K562 (cell line): ENCODE results near the gene SLC25A42. TPM values are rescaled to one million over a fixed set of nuclear protein-coding genes. Genes with fewer than 3 reads are reported as not detected.

Experiments
- ARID2 ChIP-seq: fragments of 450-650 bp; IDR thresholded peaks from 2 replicates; pipeline ENCODE4 v1.6.1; 2017; ENCODE audit warnings: antibody characterized with exemption, mild to moderate bottlenecking
- BHLHE40 ChIP-seq: IDR thresholded peaks from 2 replicates; pipeline ENCODE4 v1.6.1; 2011; ENCODE audit warnings: low read length, improper control_type of control experiment
- CBX1 ChIP-seq: sonication (generic); IDR thresholded peaks from 2 replicates; pipeline ENCODE4 v1.6.1; 2016; ENCODE audit warnings: antibody characterized with exemption, low read depth, mild to moderate bottlenecking
- ETV1 ChIP-seq: fragments of 450-650 bp; conservative IDR thresholded peaks from 2 replicates; pipeline ENCODE4 v1.6.1; 2016; ENCODE audit warnings: missing genetic modification characterization, control low read depth, low read depth, missing compliant biosample characterization
- FIP1L1 ChIP-seq: fragments of 200-400 bp; formaldehyde crosslinking; IDR thresholded peaks from 2 replicates; pipeline ENCODE4 v1.6.1; 2018; ENCODE audit warnings: mild to moderate bottlenecking, low read depth, low read length; ENCODE audit not compliant: poor library complexity, severe bottlenecking
- PCBP1 ChIP-seq: fragments of 200-400 bp; formaldehyde crosslinking; IDR thresholded peaks from 2 replicates; pipeline ENCODE4 v1.6.1; 2018; ENCODE audit warnings: mild to moderate bottlenecking, low read depth, low read length; ENCODE audit not compliant: poor library complexity, severe bottlenecking
- PHF20 ChIP-seq: fragments of 450-650 bp; IDR thresholded peaks from 2 replicates; pipeline ENCODE4 v1.6.1; 2018; ENCODE audit not compliant: partially characterized antibody
- RUNX1 ChIP-seq: sonication (generic); IDR thresholded peaks from 2 replicates; pipeline ENCODE4 v1.6.1; 2016; ENCODE audit warnings: antibody characterized with exemption, low read depth
- SAFB2 ChIP-seq: fragments of 200-400 bp; formaldehyde crosslinking; IDR thresholded peaks from 2 replicates; pipeline ENCODE4 v1.6.1; 2018; ENCODE audit warnings: borderline replicate concordance, low read length, low read depth, moderate library complexity; ENCODE audit not compliant: severe bottlenecking
- SLC30A9 ChIP-seq: fragments of 250-450 bp; sonication (Bioruptor Pico); IDR thresholded peaks from 2 replicates; pipeline ENCODE4 v1.8.0; 2022; ENCODE audit warnings: mild to moderate bottlenecking, moderate library complexity
- SRSF7 ChIP-seq: fragments of 200-400 bp; formaldehyde crosslinking; optimal IDR thresholded peaks from 2 replicates; pipeline ENCODE3; 2017; ENCODE audit warnings: mild to moderate bottlenecking, low read depth, low read length
- TAF7 ChIP-seq: fragments of 450-650 bp; IDR thresholded peaks from 2 replicates; pipeline ENCODE4 v1.6.1; 2016; ENCODE audit warnings: missing genetic modification characterization, missing compliant biosample characterization
- ZBTB7A ChIP-seq: IDR thresholded peaks from 2 replicates; pipeline ENCODE4 v1.6.1; 2011; ENCODE audit warnings: low read depth, mild to moderate bottlenecking, low read length, moderate library complexity, borderline replicate concordance; ENCODE audit not compliant: control insufficient read depth
- ZNF133 ChIP-seq: fragments of 250-450 bp; sonication (Bioruptor Pico); IDR thresholded peaks from 2 replicates; pipeline ENCODE4 v1.4.0; 2020; ENCODE audit warnings: mild to moderate bottlenecking
- ZNF239 ChIP-seq: fragments of 250-450 bp; sonication (Bioruptor Pico); IDR thresholded peaks from 2 replicates; pipeline ENCODE4 v1.4.0; 2020; ENCODE audit warnings: mild to moderate bottlenecking
- ZNF3 ChIP-seq: fragments of 250-450 bp; sonication (Bioruptor Pico); IDR thresholded peaks from 2 replicates; pipeline ENCODE4 v1.5.0; 2021; ENCODE audit warnings: mild to moderate bottlenecking, moderate library complexity
- ZNF354B ChIP-seq: fragments of 250-450 bp; sonication (Bioruptor Pico); IDR thresholded peaks from 2 replicates; pipeline ENCODE4 v1.4.0; 2020
- polyA plus RNA-seq, 8 experiments: library from polyadenylated mRNA; depleted of rRNA in 4 of 8; stranded (reverse) in 5 of 8; unstranded in 3 of 8; fragments of >200 nt; fragmentation: Nextera tagmentation in 2 of 8; fragmentation: Illumina TruSeq in 1 of 8; extraction: Ambion mirVana in 2 of 8; extraction: Trizol in 1 of 8; gene quantifications; 2 replicates each; pipeline versions ENCODE4 v1.2.1 to v1.2.3, GENCODE V29; 2011 to 2014; ENCODE audit warnings: inconsistent platforms in 1 of 8, missing spikeins in 1 of 8
- total RNA-seq, 7 experiments: library from RNA; depleted of rRNA in 6 of 7; stranded (reverse); fragments of >200 nt in 6 of 7; fragmentation: Illumina TruSeq in 2 of 7; extraction: Trizol in 2 of 7; gene quantifications; 2 replicates each; pipeline versions ENCODE4 v1.2.1 to v1.2.3, GENCODE V29; 2011 to 2021; ENCODE audit warnings: low replicate concordance in 1 of 7
- TF ChIP-seq, protein P1 (sequence below): sonication (generic); formaldehyde crosslinking; IDR thresholded peaks from 2 replicates; pipeline ENCODE4 v1.8.0; 2022; ENCODE audit warnings: mild to moderate bottlenecking, missing genetic modification reagents, borderline replicate concordance
- TF ChIP-seq, protein P2 (sequence below): fragments of 250-450 bp; sonication (Bioruptor Pico); IDR thresholded peaks from 2 replicates; pipeline ENCODE4 v1.5.0; 2020; ENCODE audit warnings: mild to moderate bottlenecking

The SLC25A42 gene
- total and polyA plus RNA-seq, 9 of the 15 experiments (the other 6 are each of a cell fraction or from before 2014, with no cell fraction given), result 0.59 to 32.2 (median 14.1) TPM

DNA sequence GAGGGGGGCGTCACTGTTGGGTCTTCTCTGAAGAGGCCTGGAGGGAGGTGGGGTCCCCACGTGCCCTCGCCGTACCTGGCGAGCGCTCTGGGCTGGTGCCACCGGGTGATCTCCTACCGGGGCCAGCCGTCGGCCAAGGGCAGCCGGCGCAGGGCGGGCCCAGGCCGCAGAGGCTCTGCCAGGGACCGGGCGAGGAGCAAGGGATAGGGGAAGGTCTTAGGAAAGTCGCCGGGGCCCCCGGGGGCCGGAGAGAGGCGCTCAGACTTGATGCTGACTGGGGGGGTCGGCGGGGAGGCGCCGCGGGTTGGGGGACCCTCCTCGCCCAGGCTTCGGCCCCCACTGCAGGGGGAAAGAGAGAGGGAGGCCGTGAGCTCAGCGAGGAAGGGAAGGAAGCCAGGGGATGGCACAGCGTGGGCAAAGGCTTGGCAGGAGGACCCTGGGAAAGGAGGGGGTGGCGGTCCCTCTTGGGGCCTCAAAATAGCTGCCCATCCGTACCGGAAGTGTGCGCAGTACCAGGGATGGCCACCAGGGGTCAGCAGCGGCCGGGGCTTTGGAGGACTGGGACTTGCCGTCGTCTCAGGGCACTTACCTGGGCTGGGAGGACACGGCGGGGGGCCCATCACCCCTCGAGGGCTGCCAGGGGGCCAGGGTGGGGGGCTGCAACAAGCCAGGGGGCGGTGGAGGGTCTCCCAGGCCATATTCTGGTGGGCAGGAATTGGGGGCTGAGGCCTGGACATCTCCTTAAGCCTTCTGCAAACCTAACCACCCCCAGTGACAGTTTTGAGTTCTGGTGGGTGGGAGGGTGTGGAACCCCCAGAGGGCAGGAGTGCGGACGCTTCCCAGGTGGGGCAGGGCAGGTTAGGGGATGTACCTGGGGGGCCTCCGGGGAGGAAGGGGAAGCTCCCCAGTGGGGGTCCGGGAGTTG, 82.2 kb downstream of the SLC25A42 start (continued):
- TF ChIP-seq SAFB2 (no peak), ZNF133 (CRISPR knock-in tag) (no peak), ZNF3 (CRISPR knock-in tag) (no peak), SRSF7 (no peak), PCBP1 (no peak), FIP1L1 (no peak), RUNX1 (no peak), SLC30A9 (CRISPR knock-in tag) (no peak), CBX1 (no peak), ETV1 (tag) (peak; percentile 98), ZBTB7A (peak; percentile 69; the same call in 1 of the 2 replicates), TAF7 (tag) (no peak), ARID2 (peak; percentile 67; the same call in 1 of the 2 replicates), ZNF354B (no peak), PHF20 (peak; percentile 59), ZNF239 (no peak), BHLHE40 (no peak)
- TF ChIP-seq, protein P1, sequence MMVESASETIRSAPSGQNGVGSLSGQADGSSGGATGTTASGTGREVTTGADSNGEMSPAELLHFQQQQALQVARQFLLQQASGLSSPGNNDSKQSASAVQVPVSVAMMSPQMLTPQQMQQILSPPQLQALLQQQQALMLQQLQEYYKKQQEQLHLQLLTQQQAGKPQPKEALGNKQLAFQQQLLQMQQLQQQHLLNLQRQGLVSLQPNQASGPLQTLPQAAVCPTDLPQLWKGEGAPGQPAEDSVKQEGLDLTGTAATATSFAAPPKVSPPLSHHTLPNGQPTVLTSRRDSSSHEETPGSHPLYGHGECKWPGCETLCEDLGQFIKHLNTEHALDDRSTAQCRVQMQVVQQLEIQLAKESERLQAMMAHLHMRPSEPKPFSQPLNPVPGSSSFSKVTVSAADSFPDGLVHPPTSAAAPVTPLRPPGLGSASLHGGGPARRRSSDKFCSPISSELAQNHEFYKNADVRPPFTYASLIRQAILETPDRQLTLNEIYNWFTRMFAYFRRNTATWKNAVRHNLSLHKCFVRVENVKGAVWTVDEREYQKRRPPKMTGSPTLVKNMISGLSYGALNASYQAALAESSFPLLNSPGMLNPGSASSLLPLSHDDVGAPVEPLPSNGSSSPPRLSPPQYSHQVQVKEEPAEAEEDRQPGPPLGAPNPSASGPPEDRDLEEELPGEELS (CRISPR knock-in tag), result no peak
- TF ChIP-seq, protein P2, sequence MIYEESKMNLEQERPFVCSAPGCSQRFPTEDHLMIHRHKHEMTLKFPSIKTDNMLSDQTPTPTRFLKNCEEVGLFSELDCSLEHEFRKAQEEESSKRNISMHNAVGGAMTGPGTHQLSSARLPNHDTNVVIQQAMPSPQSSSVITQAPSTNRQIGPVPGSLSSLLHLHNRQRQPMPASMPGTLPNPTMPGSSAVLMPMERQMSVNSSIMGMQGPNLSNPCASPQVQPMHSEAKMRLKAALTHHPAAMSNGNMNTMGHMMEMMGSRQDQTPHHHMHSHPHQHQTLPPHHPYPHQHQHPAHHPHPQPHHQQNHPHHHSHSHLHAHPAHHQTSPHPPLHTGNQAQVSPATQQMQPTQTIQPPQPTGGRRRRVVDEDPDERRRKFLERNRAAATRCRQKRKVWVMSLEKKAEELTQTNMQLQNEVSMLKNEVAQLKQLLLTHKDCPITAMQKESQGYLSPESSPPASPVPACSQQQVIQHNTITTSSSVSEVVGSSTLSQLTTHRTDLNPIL, result no peak
